CD4-positive, alpha-beta T cell treated with Interleukin-17A for 4 hours (primary cell): ENCODE data around the gene DLL1.
"Not testable (repeated sequence)": the region's sequence is repeated elsewhere in the genome, so short reads cannot be mapped to it uniquely, and the experiment has no call there.

Experiments
- DNase-seq: peaks from one replicate; pipeline ENCODE4 v3.0.0-alpha.2; 2020; ENCODE audit warnings: mixed read lengths

DLL1 gene

GRCh38 chr6:170290296-170291128 lies at the start of gene DLL1:
Gene DLL1, minus strand, starts transcription at chr6:170291078. Its CDS starts 939 bp downstream, at chr6:170290139.
- peak; percentile 50 for DNase-seq

DNA sequence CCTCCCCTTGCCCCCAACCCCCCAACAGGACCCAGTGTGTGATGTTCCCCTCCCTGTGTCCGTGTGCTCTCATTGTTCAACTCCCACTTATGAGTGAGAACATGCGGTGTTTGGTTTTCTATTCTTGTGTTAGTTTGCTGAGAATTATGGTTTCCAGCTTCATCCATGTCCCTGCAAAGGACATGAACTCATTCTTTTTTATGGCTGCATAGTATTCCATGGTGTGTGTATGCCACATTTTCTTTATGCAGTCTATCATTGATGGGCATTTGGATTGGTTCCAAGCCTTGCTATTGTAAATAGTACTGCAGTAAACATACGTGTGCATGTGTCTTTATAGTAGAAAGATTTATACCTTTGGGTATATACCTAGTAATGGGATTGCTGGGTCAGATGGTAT lies 44.3 kb upstream of the DLL1 start:
- not testable (repeated sequence) for DNase-seq

DNA sequence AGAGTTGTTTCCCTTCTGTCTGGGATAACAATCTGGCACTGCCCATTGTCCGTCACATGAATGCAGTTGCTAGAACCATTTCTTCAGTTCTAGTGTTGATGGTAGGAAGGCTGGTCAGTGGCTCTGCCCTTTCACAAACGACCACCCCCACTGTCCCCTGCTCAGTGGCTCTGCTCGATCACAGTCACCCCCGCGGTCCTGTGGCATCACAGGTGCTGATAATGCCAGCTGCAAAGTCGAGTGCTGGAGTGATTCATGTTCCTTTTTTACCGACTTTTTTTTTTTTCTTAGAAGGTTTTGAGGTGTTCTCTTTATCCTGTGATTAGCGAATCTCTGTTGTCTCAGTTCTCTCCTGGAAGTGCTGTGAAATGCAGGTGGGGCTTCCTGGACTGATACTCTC lies 38.4 kb upstream of the DLL1 start:
- no peak for DNase-seq

DNA sequence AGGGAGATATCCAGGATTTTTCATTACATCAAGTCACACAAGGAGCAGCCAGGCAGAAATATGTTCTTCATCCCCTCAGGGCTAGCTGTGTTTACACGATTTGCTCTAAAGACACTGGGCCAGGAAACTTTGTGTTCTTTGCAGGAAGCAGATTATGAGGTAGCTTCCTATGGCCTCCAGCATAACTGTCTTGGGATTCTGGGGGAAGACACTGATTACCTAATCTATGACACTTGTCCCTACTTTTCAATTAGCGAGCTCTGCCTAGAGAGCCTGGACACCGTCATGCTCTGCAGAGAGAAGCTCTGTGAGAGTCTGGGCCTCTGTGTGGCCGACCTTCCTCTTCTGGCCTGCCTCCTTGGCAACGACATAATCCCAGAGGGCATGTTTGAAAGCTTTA lies 26.8 kb upstream of the DLL1 start:
- no peak for DNase-seq

DNA sequence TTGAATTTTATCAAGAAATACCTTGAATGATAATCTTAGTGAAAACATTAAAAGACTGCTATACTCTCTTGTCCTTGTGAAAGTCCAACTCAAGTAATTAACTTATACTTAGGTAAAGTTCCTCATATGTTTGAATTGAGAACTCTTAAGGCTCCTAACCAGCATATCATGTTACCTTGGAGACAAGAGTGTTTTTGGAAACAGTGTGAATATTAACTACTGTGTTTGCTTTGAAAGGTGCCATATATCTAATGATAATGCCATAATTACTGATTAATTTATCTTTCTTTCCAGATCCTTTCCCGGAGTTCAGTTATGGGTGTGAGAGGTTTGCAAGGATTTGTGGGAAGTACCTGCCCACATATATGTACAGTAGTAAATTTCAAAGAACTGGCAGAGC lies 26.2 kb upstream of the DLL1 start:
- DNase-seq = no peak

- no peak for DNase-seq
These were observed 25.2 kb upstream of the DLL1 start for GRCh38 chr6:170316071-170316470.

DNA sequence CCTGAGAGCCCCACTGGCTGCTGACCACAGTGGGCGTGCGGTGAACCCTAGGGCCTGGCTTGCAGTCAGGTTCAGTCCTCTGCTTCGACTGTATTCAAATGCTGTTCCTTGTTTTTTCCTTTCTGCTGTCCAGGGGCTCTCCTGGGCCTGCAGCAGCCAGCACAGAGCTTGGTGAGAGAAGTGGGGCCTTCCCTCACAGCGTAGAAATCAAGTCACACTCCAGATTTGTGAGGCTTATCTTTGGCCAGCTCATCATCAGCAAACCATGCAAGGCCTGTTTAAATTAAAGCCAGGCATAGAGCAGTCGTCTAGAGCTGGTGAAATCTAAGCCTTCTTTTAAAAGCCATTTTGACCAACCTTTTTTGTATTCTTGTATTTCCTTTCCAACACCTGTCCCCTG lies 24.1 kb upstream of the DLL1 start:
- DNase-seq = no peak

DNA sequence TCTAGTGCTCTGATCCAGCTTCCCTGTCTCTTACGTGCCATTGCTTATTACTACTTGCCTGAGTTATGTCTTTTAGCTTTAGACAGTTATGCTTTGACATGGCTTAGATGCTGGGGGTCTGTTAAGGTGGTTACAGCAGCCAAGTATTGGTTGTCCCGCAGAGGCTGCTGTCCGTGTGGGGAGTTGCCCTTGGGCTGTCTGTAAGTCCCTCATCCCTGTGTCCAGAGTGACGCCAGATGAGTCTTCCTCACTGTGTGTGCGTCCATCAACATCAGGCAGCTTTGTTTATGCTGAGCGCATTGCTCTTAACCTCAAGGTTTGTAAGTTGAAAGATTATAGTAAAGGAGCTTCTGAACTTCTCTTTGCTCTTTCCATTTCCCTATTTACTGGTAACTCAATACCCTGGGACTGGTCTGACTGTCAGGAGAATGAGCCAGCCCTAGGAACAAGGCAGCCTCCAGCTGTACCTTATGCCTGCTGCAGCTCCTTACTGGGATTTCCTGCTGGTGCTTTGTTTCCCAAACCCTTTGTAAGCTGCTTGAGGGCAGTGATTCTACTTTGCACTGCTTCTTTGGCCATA lies 22.9 kb upstream of the DLL1 start:
- no peak for DNase-seq

DNA sequence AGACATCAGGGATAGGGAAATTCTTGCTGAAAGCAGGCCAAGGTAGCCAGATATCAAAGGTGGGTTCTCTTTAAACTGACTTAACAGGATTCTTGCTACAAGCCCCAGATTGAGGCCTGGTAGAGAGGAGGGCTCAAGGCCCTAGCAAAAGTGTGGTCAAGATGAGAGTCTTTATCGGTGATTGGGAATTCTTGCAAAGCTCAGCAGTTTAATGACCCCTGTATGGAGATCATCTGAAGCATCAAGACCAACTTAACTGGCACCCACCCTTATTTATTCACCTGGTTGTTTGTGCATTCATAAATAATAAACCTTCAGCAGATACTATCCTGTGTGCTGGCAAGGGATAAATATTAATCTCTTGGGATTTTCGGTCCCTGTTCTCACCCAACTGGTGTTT lies 22.0 kb upstream of the DLL1 start:
- no peak for DNase-seq

DNA sequence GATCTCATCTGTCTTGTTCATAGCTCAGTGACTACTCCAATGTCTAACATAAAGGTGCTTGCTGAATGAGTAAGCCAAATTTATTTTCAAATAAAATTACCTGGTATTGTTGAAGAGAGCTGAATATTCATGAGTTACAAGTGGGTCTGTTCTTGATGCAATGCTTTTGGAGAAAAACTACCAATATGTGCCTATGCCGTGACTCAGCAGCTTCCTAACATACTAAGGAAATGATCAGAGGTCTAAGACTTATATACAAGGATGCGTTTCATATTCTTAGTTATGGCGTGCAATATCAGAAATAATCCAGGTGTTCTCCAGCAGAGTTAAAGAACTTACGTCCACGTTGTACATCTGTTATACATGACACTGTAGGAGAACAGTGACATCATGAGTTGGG lies 20.8 kb upstream of the DLL1 start:
- DNase-seq = no peak

DNA sequence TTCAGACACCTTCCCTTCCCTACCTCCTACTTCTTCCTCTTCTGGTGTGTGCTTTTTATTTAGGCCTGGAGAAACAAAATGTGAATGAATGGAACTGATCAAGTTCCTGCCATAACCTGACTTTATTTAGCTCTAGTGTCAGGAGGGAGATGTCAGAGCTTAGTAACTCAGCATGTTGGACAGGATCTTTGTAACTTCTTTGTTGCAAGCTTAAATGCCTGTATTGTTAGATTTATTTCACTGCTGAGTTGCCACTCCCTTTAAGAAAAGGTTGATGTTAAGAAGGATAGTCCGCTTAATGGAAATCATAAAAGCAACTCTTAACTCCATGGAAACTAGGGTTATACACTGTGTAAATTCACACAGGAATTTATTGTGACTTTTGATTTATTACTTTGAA lies 17.9 kb upstream of the DLL1 start:
- no peak for DNase-seq

DNA sequence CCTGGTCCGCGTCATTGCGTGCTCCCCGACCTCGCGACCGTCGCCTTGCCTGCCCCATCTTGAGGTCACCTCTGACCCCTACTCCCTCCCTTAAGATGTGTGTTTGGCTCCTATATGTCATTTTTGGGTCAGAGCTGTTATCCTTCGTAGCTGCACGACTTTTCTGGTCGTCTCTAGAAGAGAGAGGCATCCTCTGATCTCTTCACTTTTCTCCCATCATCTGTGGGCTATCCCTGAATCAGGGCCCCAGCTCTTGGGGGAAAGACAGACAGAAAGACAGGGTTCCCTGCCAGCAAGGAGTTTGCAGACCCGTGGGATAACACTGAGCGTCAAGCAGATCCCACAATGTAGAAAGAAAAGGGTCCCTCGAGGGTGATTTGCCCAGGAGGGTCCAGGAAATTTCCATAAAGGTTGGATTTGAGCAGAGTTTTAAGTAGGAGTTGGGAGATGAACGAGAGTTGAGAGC lies 16.2 kb upstream of the DLL1 start:
- no peak for DNase-seq

GRCh38 chr6:170306324-170307079 lies 15.6 kb upstream of the DLL1 start, which contains the start of gene FAM120B:
Gene FAM120B, plus strand, starts transcription at chr6:170306758. Its CDS starts 10,633 bp downstream, at chr6:170317391.
- peak; percentile 97 for DNase-seq

DNA sequence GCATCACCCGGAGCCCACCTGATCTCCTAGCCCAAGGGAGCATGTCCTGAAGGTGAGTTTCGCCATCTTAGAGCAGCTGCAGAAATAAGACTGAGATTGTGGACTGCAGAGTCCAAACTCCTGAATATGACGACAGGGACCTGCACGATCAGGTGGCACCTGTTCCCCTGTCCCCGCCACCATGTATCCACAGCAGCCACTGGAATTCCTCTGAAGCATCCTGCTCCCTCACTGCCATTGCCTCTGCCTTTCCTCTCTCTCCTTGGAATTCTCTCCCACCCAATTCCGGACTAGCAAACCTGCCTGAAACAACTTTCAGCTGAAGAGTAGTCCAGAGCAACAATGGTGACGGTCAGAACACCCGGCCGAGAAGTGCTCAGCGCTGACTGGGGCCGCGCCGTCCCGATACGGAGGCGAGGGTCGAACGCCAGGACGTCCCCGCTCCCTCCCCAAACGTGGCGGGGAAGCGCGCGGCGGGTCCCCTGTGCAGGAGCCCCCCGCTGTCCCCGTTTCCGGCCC lies 15.0 kb upstream of the DLL1 start:
- no peak for DNase-seq

- DNase-seq = no peak
These were observed 10.3 kb upstream of the DLL1 start for GRCh38 chr6:170301184-170301583.

GRCh38 chr6:170298688-170299087 lies 7.8 kb upstream of the DLL1 start:
- DNase-seq = no peak

DNA sequence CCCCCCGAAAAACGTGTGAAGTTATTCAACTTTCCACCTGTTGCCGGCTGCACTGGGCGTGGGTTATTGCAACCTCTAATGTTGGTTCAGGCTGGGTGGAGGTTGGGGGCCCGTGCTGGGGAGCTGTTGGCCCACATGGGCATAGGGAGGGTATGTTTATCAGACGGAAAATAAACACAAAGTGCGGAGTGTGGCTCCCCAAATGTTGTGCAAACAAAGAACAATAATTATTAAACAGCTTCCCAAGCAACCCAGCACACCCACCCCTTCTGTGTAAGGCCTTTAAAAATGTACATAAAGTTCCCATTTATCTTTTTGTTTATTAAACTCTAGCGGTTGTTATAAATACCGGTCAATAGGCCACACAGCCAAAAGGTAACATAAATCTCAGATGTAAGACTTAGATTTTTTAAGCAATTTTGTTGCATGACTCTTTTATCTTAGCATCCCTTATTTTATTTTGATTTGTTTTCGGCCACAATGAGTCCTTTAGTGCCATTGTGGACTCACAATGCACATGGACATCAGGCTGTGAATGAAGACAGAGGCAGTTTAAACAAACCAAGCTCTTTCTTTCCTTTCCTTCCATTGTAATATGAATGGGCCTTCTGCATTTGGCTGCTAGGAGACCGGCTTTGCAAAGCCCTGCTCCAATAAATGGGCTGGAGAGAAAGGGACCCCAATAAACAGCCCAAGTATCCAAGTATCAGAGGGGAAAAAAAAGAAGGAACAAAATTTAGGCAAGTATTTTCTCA lies 6.9 kb upstream of the DLL1 start:
- no peak for DNase-seq

DNA sequence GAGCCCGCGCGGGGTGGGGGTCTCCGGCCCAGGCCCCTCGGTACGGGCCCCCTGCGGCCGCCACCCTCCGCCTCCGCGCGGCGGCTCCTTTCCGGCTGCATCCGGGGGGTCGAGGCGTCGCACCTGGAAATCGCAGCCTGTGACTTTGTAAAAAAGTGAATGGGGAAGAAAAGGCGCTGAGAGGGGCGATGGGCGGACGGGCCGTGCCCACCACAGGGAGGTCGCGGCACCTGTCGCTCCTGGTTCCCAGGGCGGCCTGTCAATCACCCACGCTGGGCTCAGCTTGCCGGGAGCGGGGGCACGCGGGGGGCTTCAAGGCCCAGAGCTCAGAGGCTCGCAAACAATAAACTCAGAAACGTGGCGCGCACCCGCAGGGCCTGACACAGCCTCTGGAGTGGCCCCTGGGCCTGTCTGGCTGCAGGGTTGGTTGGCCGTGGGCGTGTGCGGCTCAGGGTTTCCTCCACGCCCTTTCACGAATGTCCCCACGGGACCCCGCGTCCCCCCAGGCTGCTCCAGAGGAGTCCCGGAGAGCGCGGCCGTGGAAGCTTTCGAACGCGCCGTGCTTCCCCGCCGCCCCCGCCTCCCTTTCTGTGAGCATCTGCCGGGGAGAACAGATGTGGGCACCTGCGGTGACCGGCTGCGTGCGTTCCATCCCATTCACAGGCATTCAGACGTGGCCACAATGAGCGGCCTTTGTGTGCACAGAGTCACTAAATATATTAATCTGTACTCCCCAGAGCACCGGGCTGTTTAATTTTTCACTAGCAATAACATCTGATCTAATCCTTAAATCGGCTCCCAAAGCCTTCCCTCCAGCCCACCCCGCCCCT lies 6.1 kb upstream of the DLL1 start:
- DNase-seq = no peak

DNA sequence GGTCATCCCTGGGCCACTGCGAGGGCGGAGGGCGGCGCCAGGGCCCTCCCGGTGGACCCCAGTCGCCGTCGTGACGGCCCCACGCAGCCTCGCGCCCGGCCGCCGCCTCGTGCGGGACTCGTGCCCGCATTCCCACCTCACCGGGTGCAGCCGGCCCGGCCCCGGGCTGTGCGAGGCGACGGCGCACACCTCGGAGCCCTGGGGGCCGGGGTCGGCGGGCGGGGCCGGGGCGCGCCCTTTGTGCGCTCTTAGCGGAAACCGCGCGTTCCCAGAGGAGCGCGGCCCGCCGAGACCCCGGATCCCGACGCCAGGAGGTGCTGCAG lies 5.5 kb upstream of the DLL1 start:
- no peak for DNase-seq

GRCh38 chr6:170295510-170296422 lies 4.9 kb upstream of the DLL1 start:
- peak; percentile 58 for DNase-seq
